ENCODE data around the gene RAE1. TPM values are rescaled to one million over a fixed set of nuclear protein-coding genes. Genes with fewer than 3 reads are reported as not detected.

RAE1 gene
- total and polyA plus RNA-seq, 2 of the 4 experiments (the other 2 are of a cell fraction), result 32.8 to 80.5 TPM

- WGBS, 2 experiments (ENCODE audit: extremely low coverage in 2 of 2, insufficient read length in 1 of 2), result 46% methylated on average over 9 of the region's 52 CpGs; no CpG with 5 or more reads in 1 of the 2 experiments
- in situ Hi-C loops (cut with MboI; ENCODE audit: low sequenced_read_pairs) (loop anchor here (5.0 to 25.0 kb wide), 4 partner anchors 107 to 1647 kb away; partner anchors contain the start of genes ATP5F1E and PRELID3B), dilution Hi-C loops (cut with HindIII; ENCODE audit: low sequenced_read_pairs, unreplicated experiment) (no loop called here), intact Hi-C loops (cut with micrococcal nuclease) (loop anchor here (5.0 to 10.0 kb wide), 2 partner anchors 825 to 1507 kb away; no protein-coding TSS in a partner anchor)
- H4K20me1 ChIP-seq (ENCODE audit: insufficient read depth, low read length), result no peaks in the 10 kb centered on the region; the same call in 1 of the 2 replicates
- peaks cover 10% of the 10 kb centered on the region for H3K36me3 ChIP-seq (ENCODE audit: control insufficient read depth, insufficient read depth, low read length)
- H2BK5ac ChIP-seq (ENCODE audit: low read depth, low read length, poor library complexity, severe bottlenecking), result no peak overlapping the region
- H3K79me1 ChIP-seq (ENCODE audit: low read depth in 1 of 2, low read length in 2 of 2), result peaks cover 0 to 18% of the 10 kb centered on the region in 2 experiments; a peak in 2 of 4 replicates
- H3K27me3 ChIP-seq (ENCODE audit: control insufficient read depth, insufficient read depth, low read length), result no peaks in the 10 kb centered on the region
- H3K14ac ChIP-seq (replicated peaks; ENCODE audit: low read depth, low read length), result peak overlapping the region; percentile 59; the same call in 1 of the 2 replicates
- BruUV-seq (replicated peaks), result no TSS peak
- 0 out of 2 replicates have a peak, but pooled peaks cover 3% of the 10 kb centered on the region for H3K9me1 ChIP-seq (ENCODE audit: insufficient read depth, low read length)
- peak overlapping the region; percentile 16 for H2AK5ac ChIP-seq (ENCODE audit: low read depth, low read length)
- peaks cover 6% of the 10 kb centered on the region for H3K4me1 ChIP-seq (ENCODE audit: control insufficient read depth, insufficient read depth, low read length)
- peak overlapping the region; percentile 95 for H2AFZ ChIP-seq (replicated peaks; ENCODE audit: low read length, poor library complexity)
- H3K4me3 ChIP-seq (ENCODE audit: insufficient read depth, low read depth, low read length), result no peak overlapping the region
- DNase-seq (no peak), ATAC-seq (ENCODE audit: low read depth) (no peak)
- H3K23ac ChIP-seq (ENCODE audit: low read depth, low read length), result no peak overlapping the region
- H2BK15ac ChIP-seq (ENCODE audit: low read depth, low read length), result no peak overlapping the region; the same call in 2 of the 3 replicates
- H3K9ac ChIP-seq (ENCODE audit: low read depth, low read length), result no peak overlapping the region
- peak overlapping the region; percentile 15; the same call in 1 of the 2 replicates for H2BK120ac ChIP-seq (ENCODE audit: low read depth, low read length)
- ChIA-PET POLR2A (ENCODE audit: unreplicated experiment) (no interaction called here), CTCF (no interaction called here)
- peak overlapping the region; percentile 77 to 93 for H4K8ac ChIP-seq (ENCODE audit: low read depth in 2 of 2, low read length in 2 of 2)
- no peak overlapping the region; the same call in 1 of the 2 replicates for H3K18ac ChIP-seq (ENCODE audit: low read depth, low read length)
- H3K4me2 ChIP-seq (ENCODE audit: low read depth, low read length), result peak overlapping the region; percentile 39; the same call in 1 of the 2 replicates
- peak overlapping the region; percentile 56 for H3K4ac ChIP-seq (ENCODE audit: low read depth, low read length)
- peak overlapping the region; percentile 45; the same call in 1 of the 2 replicates for H4K5ac ChIP-seq (ENCODE audit: low read depth, low read length)
- peak overlapping the region; percentile 32; the same call in 1 of the 2 replicates for H4K91ac ChIP-seq (ENCODE audit: insufficient read depth, low read depth, low read length)
- H3K9me3 ChIP-seq (ENCODE audit: control insufficient read depth, insufficient read depth, low read length), result no peaks in the 10 kb centered on the region
- peak overlapping the region; percentile 87 for H2AK9ac ChIP-seq (replicated peaks; ENCODE audit: low read depth, low read length, poor library complexity)
- no peak overlapping the region for H3K27ac ChIP-seq (ENCODE audit: insufficient read depth, low read length)
- no peak overlapping the region for H2BK20ac ChIP-seq (ENCODE audit: low read depth, low read length)
- peak overlapping the region; percentile 6; the same call in 1 of the 2 replicates for H3K56ac ChIP-seq (ENCODE audit: extremely low read depth, insufficient read depth, low read length)
- no peak for TF ChIP-seq NFE2L2 (IDR thresholded peaks at IDR 0.05; ENCODE audit: low read depth, low read length)
- no peak for TF ChIP-seq RAD21 (IDR thresholded peaks at IDR 0.05; ENCODE audit: low read length)
- TF ChIP-seq, protein P1, sequence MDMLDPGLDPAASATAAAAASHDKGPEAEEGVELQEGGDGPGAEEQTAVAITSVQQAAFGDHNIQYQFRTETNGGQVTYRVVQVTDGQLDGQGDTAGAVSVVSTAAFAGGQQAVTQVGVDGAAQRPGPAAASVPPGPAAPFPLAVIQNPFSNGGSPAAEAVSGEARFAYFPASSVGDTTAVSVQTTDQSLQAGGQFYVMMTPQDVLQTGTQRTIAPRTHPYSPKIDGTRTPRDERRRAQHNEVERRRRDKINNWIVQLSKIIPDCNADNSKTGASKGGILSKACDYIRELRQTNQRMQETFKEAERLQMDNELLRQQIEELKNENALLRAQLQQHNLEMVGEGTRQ (IDR thresholded peaks at IDR 0.05; ENCODE audit: low read depth, low read length), result no peak
- TF ChIP-seq MAFK (IDR thresholded peaks at IDR 0.05; ENCODE audit: low read depth, low read length), result no peak
- no peak for TF ChIP-seq SMC3 (IDR thresholded peaks at IDR 0.05; ENCODE audit: low read depth, low read length)
- TF ChIP-seq CEBPB (IDR thresholded peaks at IDR 0.05; ENCODE audit: low read depth, low read length), result no peak
- no peak for TF ChIP-seq BHLHE40 (IDR thresholded peaks at IDR 0.05; ENCODE audit: low read depth, low read length)
- no peak for TF ChIP-seq CHD1 (IDR thresholded peaks at IDR 0.05; ENCODE audit: low read depth, low read length)
- TF ChIP-seq, protein P2, sequence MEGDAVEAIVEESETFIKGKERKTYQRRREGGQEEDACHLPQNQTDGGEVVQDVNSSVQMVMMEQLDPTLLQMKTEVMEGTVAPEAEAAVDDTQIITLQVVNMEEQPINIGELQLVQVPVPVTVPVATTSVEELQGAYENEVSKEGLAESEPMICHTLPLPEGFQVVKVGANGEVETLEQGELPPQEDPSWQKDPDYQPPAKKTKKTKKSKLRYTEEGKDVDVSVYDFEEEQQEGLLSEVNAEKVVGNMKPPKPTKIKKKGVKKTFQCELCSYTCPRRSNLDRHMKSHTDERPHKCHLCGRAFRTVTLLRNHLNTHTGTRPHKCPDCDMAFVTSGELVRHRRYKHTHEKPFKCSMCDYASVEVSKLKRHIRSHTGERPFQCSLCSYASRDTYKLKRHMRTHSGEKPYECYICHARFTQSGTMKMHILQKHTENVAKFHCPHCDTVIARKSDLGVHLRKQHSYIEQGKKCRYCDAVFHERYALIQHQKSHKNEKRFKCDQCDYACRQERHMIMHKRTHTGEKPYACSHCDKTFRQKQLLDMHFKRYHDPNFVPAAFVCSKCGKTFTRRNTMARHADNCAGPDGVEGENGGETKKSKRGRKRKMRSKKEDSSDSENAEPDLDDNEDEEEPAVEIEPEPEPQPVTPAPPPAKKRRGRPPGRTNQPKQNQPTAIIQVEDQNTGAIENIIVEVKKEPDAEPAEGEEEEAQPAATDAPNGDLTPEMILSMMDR (conservative IDR thresholded peaks at IDR 0.05; ENCODE audit: low read depth, low read length), result no peak
- TF ChIP-seq MAZ (IDR thresholded peaks at IDR 0.05; ENCODE audit: borderline replicate concordance, low read depth, low read length), result no peak
- TF ChIP-seq MXI1 (IDR thresholded peaks at IDR 0.05; ENCODE audit: borderline replicate concordance, low read depth, low read length), result no peak
- no peak for TF ChIP-seq RCOR1 (IDR thresholded peaks at IDR 0.05; ENCODE audit: insufficient replicate concordance, low read length)
- TF ChIP-seq RFX5 (IDR thresholded peaks at IDR 0.05; ENCODE audit: low read depth, low read length), result no peak
- TF ChIP-seq FOS (IDR thresholded peaks at IDR 0.05; ENCODE audit: low read depth, low read length), result no peak
Observed at GRCh38 chr20:57389695-57390603, 38.9 kb downstream of the RAE1 start.

Measured in IMR-90 (cell line).